Measurements from ENCODE around the gene PBX3. TPM values are rescaled to one million over a fixed set of nuclear protein-coding genes. Genes with fewer than 3 reads are reported as not detected.

Gene PBX3
- total RNA-seq, 4 donors from 2014 or later, result 14.1 to 31.1 (median 21.6) TPM

DNA sequence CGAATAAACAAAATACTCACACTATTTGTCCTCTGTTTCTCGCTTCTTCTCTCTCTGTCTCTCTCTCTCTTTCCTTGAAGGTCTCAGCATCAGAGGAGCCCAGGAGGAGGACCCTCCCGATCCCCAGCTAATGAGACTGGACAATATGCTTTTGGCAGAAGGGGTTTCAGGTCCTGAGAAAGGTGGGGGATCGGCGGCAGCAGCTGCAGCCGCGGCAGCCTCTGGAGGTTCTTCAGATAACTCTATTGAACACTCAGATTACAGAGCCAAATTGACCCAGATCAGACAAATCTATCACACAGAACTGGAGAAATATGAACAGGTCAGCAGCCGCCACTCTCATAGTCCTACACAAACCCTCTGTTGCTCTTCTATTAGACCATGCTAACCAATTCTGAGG, 168.4 kb downstream of the PBX3 start:
- no peak overlapping the region for H3K4me3 ChIP-seq (ENCODE audit: low read depth, poor library complexity, severe bottlenecking)
- TF ChIP-seq POLR2A (IDR thresholded peaks at IDR 0.05), result no peak
- TF ChIP-seq, protein P1, sequence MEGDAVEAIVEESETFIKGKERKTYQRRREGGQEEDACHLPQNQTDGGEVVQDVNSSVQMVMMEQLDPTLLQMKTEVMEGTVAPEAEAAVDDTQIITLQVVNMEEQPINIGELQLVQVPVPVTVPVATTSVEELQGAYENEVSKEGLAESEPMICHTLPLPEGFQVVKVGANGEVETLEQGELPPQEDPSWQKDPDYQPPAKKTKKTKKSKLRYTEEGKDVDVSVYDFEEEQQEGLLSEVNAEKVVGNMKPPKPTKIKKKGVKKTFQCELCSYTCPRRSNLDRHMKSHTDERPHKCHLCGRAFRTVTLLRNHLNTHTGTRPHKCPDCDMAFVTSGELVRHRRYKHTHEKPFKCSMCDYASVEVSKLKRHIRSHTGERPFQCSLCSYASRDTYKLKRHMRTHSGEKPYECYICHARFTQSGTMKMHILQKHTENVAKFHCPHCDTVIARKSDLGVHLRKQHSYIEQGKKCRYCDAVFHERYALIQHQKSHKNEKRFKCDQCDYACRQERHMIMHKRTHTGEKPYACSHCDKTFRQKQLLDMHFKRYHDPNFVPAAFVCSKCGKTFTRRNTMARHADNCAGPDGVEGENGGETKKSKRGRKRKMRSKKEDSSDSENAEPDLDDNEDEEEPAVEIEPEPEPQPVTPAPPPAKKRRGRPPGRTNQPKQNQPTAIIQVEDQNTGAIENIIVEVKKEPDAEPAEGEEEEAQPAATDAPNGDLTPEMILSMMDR (IDR thresholded peaks at IDR 0.05), result no peak
- DNase-seq (ENCODE audit: low spot score in 2 of 2), result no peak
- 93 to 96% methylated on average over 8 of the region's 8 CpGs for WGBS, 2 donors
- intact Hi-C loops (cut with DNase I; ENCODE audit: low total_unique reads), result no loop called here

DNA sequence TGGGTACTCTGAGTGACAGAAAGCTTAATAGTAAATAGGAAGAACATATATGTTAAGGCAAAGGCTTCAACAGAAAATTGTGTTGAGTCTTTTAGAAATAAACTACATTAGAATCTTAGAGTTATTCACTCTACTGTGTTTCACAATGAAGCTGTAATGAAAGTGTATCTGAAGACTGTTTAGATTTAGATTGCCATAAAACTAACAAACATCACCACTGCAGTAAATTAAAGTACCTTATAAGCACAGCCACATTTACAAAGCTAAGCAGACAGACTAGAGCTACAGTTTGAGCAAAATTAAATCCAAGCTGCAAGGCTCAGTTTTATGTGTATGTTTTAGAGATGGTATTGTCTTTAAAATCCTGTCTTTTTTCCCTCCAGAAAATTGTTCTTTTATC, 172.4 kb downstream of the PBX3 start:
- H3K4me3 ChIP-seq (ENCODE audit: low read depth, poor library complexity, severe bottlenecking), result no peak overlapping the region
- no peak for DNase-seq (ENCODE audit: low spot score in 2 of 2)
- intact Hi-C loops (cut with DNase I; ENCODE audit: low total_unique reads), result no loop called here
- no peak for TF ChIP-seq POLR2A (IDR thresholded peaks at IDR 0.05)
- TF ChIP-seq, protein P1 (IDR thresholded peaks at IDR 0.05), result no peak

DNA sequence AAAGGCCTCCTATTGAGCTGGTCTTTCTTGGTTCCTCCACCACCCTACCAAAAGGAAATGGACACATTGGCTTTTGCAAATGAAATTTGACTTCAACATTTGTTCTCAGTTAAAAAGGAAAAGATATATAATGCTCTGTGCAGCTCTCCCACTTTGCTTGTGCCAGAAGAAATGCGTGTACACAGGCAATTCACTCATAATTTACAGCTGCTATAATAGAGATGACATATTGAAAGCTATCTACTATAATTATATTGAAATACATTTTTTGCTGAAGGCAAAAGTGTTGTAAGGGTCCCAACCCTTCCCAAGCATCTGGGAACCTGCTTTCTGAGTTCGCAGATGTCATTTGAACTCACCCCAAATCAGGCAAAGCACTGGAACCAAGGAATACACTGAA, 173.2 kb downstream of the PBX3 start:
- intact Hi-C loops (cut with DNase I; ENCODE audit: low total_unique reads), result no loop called here

DNA sequence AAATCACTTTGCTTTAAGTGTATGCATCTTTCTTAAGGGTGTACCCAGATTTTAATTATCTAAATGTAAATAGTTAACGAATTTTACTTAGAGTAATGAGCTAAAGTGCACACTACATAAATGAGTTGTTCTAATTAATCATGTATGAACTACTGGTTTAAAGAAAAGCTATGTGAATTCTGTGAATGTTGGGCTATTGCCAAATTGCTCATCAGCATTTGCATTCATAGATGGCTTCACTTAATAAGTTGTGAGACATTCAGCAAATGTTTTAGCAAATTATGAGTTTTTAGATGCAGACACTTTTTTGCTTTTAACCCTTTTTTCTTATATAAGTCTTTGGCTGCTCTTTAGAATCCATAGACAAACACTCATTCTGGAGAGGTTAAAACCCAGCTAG, 175.7 kb downstream of the PBX3 start:
- intact Hi-C loops (cut with DNase I; ENCODE audit: low total_unique reads), result no loop called here

More for the DNA sequence above, 173.2 kb downstream of the PBX3 start:
- DNase-seq (ENCODE audit: low spot score in 2 of 2), result no peak
- 53 to 76% methylated on average over 2 of the region's 2 CpGs for WGBS, 2 donors
- TF ChIP-seq POLR2A (IDR thresholded peaks at IDR 0.05), result no peak
- TF ChIP-seq, protein P1 (IDR thresholded peaks at IDR 0.05), result no peak
- H3K4me3 ChIP-seq (ENCODE audit: low read depth, poor library complexity, severe bottlenecking), result no peak overlapping the region

DNA sequence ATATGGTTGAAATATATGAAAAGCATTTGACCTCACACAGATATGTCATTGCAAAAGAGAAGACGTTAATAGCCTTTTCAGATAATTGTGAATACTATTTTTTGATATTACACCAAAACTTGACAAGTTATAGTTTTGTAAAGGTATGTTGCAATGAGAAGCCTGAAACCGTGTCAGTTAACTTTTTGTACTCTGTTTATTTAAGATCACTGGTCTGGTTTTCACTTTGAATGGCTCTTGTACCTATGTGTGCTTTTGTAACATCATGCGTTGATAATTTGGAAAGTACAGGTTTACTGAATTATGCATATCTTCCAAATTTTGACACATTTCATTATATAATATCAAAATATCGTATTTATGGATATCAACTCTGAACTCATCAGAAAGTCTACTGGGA, 177.2 kb downstream of the PBX3 start:
- 97 to 98% methylated on average over 4 of the region's 4 CpGs for WGBS, 2 donors

More for the DNA sequence above, 175.7 kb downstream of the PBX3 start:
- DNase-seq (ENCODE audit: low spot score in 2 of 2), result no peak
- no peak overlapping the region for H3K4me3 ChIP-seq (ENCODE audit: low read depth, poor library complexity, severe bottlenecking)
- TF ChIP-seq, protein P1 (IDR thresholded peaks at IDR 0.05), result no peak
- TF ChIP-seq POLR2A (IDR thresholded peaks at IDR 0.05), result no peak
- 60 to 64% methylated on average over 1 of the region's 1 CpG for WGBS, 2 donors

DNA sequence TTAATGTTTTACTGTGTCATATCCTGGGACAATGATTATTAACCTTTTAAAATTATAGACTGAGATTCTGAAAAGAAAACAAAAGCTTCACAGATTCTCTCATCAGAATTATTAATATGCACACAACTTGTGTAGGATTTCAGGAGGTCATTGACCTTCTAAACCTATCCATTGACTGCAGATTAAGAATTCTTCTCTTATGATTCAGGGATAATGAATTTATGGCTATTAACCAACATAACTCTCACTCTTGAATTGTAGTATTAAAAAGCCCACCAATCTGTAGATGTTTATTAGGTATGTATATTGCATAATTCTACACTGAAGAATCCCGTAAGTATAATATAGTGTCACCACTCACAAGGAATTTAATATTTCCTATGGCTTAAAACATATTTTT, 179.8 kb downstream of the PBX3 start:
- intact Hi-C loops (cut with DNase I; ENCODE audit: low total_unique reads), result no loop called here
- no peak for TF ChIP-seq POLR2A (IDR thresholded peaks at IDR 0.05)
- TF ChIP-seq, protein P1 (IDR thresholded peaks at IDR 0.05), result no peak
- DNase-seq (ENCODE audit: low spot score in 2 of 2), result no peak
- no peak overlapping the region for H3K4me3 ChIP-seq (ENCODE audit: low read depth, poor library complexity, severe bottlenecking)
- WGBS, 2 donors, result 96 to 98% methylated on average over 1 of the region's 1 CpG

More for the DNA sequence above, 177.2 kb downstream of the PBX3 start:
- no peak for DNase-seq (ENCODE audit: low spot score in 2 of 2)
- no peak for TF ChIP-seq POLR2A (IDR thresholded peaks at IDR 0.05)
- TF ChIP-seq, protein P1 (IDR thresholded peaks at IDR 0.05), result no peak
- intact Hi-C loops (cut with DNase I; ENCODE audit: low total_unique reads), result no loop called here
- H3K4me3 ChIP-seq (ENCODE audit: low read depth, poor library complexity, severe bottlenecking), result no peak overlapping the region

Data from lower leg skin (tissue), 4 donors.